Measurements from ENCODE around the gene TSPAN3. TPM values are rescaled to one million over a fixed set of nuclear protein-coding genes. Genes with fewer than 3 reads are reported as not detected.

Gene TSPAN3
- total and polyA plus RNA-seq, 10 of the 15 experiments (the other 5 are each of a cell fraction or from before 2014, with no cell fraction given) = 18.9 to 114 (median 57.2) TPM

DNA sequence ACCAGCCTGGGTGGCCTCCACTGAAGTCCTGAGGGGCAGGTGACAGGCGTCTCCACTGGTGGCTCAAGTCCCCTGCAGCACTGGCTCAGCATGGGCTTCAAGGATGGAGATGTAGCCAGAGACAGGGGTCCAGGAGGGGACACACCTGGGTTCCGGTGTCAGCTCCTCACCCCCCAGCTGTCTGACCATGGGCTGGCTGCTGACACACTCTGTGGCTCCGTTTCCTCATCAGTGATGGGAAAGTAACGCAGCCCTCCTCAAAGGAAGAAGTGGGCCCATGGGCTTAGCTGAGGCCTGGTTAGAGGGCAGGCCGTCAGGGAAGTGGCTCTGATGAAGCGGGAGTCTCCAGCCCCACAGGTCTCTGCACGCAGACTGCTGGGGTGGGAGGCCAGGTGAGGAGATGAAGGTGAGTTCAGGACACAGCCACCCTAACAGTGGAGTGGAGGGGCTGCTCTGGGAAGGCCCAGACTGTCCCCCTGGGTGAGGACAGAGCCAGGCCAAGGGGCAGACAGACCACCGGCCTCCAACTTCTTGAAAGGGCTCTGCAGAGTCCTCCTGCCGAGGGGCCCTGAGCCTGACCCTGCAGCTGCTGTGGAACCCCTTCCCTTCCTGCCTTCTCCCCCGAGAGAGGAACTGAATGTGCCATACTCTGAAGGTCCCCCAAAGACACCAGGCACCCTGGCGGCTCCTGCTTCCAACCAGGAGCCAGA lies 52.0 kb downstream of the TSPAN3 start:
- H2AFZ ChIP-seq (ENCODE audit: control insufficient read depth, low read depth, low read length) = no peak overlapping the region
- TF ChIP-seq SP1 (IDR thresholded peaks at IDR 0.05; ENCODE audit: low read depth, low read length) (no peak), FOS (IDR thresholded peaks at IDR 0.05; ENCODE audit: borderline replicate concordance, extremely low read depth, insufficient read length) (no peak), IRF3 (IDR thresholded peaks at IDR 0.05) (no peak), BMI1 (IDR thresholded peaks at IDR 0.05; ENCODE audit: borderline replicate concordance) (no peak), JUND (IDR thresholded peaks at IDR 0.05; ENCODE audit: low read depth, low read length) (no peak), ATF2 (IDR thresholded peaks at IDR 0.05; ENCODE audit: low read length) (no peak), MTA2 (IDR thresholded peaks at IDR 0.05; ENCODE audit: low read depth) (no peak), CTCF (IDR thresholded peaks at IDR 0.05 in 2 of 3, conservative IDR thresholded peaks at IDR 0.05 in 1 of 3; ENCODE audit: control insufficient read depth in 2 of 3, extremely low read depth in 1 of 3, insufficient read depth in 1 of 3, low read depth in 3 of 3, low read length in 3 of 3) (no peak), HSF1 (IDR thresholded peaks at IDR 0.05; ENCODE audit: low read depth, low read length) (no peak), LARP7 (IDR thresholded peaks at IDR 0.05) (no peak)
- TF ChIP-seq, protein P1, sequence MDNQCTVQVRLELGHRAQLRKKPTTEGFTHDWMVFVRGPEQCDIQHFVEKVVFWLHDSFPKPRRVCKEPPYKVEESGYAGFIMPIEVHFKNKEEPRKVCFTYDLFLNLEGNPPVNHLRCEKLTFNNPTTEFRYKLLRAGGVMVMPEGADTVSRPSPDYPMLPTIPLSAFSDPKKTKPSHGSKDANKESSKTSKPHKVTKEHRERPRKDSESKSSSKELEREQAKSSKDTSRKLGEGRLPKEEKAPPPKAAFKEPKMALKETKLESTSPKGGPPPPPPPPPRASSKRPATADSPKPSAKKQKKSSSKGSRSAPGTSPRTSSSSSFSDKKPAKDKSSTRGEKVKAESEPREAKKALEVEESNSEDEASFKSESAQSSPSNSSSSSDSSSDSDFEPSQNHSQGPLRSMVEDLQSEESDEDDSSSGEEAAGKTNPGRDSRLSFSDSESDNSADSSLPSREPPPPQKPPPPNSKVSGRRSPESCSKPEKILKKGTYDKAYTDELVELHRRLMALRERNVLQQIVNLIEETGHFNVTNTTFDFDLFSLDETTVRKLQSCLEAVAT (IDR thresholded peaks at IDR 0.05) = no peak
- TF ChIP-seq, protein P2, sequence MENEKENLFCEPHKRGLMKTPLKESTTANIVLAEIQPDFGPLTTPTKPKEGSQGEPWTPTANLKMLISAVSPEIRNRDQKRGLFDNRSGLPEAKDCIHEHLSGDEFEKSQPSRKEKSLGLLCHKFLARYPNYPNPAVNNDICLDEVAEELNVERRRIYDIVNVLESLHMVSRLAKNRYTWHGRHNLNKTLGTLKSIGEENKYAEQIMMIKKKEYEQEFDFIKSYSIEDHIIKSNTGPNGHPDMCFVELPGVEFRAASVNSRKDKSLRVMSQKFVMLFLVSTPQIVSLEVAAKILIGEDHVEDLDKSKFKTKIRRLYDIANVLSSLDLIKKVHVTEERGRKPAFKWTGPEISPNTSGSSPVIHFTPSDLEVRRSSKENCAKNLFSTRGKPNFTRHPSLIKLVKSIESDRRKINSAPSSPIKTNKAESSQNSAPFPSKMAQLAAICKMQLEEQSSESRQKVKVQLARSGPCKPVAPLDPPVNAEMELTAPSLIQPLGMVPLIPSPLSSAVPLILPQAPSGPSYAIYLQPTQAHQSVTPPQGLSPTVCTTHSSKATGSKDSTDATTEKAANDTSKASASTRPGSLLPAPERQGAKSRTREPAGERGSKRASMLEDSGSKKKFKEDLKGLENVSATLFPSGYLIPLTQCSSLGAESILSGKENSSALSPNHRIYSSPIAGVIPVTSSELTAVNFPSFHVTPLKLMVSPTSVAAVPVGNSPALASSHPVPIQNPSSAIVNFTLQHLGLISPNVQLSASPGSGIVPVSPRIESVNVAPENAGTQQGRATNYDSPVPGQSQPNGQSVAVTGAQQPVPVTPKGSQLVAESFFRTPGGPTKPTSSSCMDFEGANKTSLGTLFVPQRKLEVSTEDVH (IDR thresholded peaks at IDR 0.05; ENCODE audit: low read depth, partially characterized antibody) = no peak

More for the DNA sequence above, 52.0 kb downstream of the TSPAN3 start:
- FAIRE-seq (no peak), ATAC-seq (no peak), DNase-seq (ENCODE audit: low read depth, low spot score) (no peak)
- ChIA-PET RAD21 (ENCODE audit: unreplicated experiment) (interaction anchor here (0.7 to 15.5 kb wide), 10 partner anchors 8 to 168 kb away, joined by 3 to 259 read pairs (median 8); partner anchors contain the start of gene PSTPIP1), SMC1A (ENCODE audit: uncharacterized antibody, unreplicated experiment) (interaction anchor here (0.5 to 22.2 kb wide), 14 partner anchors 11 to 769 kb away, joined by 3 to 375 read pairs (median 5); no protein-coding TSS in a partner anchor), POLR2A (interaction anchor here (0.6 to 5.9 kb wide), 6 partner anchors 16 to 45 kb away, joined by 3 to 39 read pairs (median 8); partner anchors contain the start of gene PSTPIP1), CTCF (interaction anchor here (0.7 to 6.4 kb wide), 7 partner anchors 18 to 519 kb away, joined by 3 to 57 read pairs (median 3); no protein-coding TSS in a partner anchor)
- no peak overlapping the region for H3K4me3 ChIP-seq
- H3K4me1 ChIP-seq (ENCODE audit: control insufficient read depth, insufficient read depth, low read length) = peaks cover 54% of the 10 kb centered on the region
- intact Hi-C loops (cut with micrococcal nuclease; ENCODE audit: unreplicated experiment) = no loop called here
- 87% methylated on average over 11 of the region's 11 CpGs for WGBS (ENCODE audit: insufficient coverage, insufficient replicate concordance, low lambda C conversion rate, missing lambda C conversion rate)
- H3K79me2 ChIP-seq (ENCODE audit: control insufficient read depth, insufficient read depth, low read length) = no peaks in the 10 kb centered on the region
- no TSS peak for BruUV-seq (replicated peaks)
- H3K9me3 ChIP-seq (replicated peaks; ENCODE audit: control insufficient read depth, insufficient read depth, low read length) = no peaks in the 10 kb centered on the region
- no peaks in the 10 kb centered on the region for H3K27me3 ChIP-seq (replicated peaks in 1 of 2; ENCODE audit: control insufficient read depth in 2 of 2, insufficient read depth in 2 of 2, low read length in 1 of 2)
- in situ Hi-C loops (cut with MboI) = no loop called here
- H3K27ac ChIP-seq (ENCODE audit: control insufficient read depth, insufficient read depth) = no peak overlapping the region
- H3K36me3 ChIP-seq (ENCODE audit: control insufficient read depth in 2 of 2, insufficient read depth in 2 of 2, low read length in 1 of 2) = no peaks in the 10 kb centered on the region
- no peak overlapping the region for H3K9ac ChIP-seq (ENCODE audit: control insufficient read depth, insufficient read depth, low read length)
- peak overlapping the region; percentile 5 for H3K4me2 ChIP-seq (ENCODE audit: control insufficient read depth, insufficient read depth)
- H4K20me1 ChIP-seq (ENCODE audit: control insufficient read depth, insufficient read depth) = no peaks in the 10 kb centered on the region
